Osteoblast (primary cell): ENCODE measurements around the gene CSF1R. TPM values are rescaled to one million over a fixed set of nuclear protein-coding genes. Genes with fewer than 3 reads are reported as not detected.

Source experiments
- DNase-seq: peaks from one replicate; pipeline ENCODE4 v3.0.0; 2011; ENCODE audit warnings: low spot score, mixed read lengths; ENCODE audit not compliant: insufficient read length; ENCODE audit errors: missing footprints
- H2AFZ ChIP-seq: 2 replicates; pipeline ENCODE4 v1.6.0; 2011; ENCODE audit warnings: mild to moderate bottlenecking, low read length
- H3K27ac ChIP-seq: 2 replicates; pipeline ENCODE4 v1.5.1; 2011; ENCODE audit warnings: mild to moderate bottlenecking, low read depth, low read length, moderate library complexity
- H3K27me3 ChIP-seq: 2 replicates; pipeline ENCODE4 v1.6.0; 2012; ENCODE audit warnings: mild to moderate bottlenecking, control low read depth, inconsistent platforms, low read length, moderate library complexity; ENCODE audit not compliant: insufficient read depth
- H3K36me3 ChIP-seq: 2 replicates; pipeline ENCODE4 v1.5.1; 2011; ENCODE audit warnings: mild to moderate bottlenecking, low read length, control low read depth, moderate library complexity; ENCODE audit not compliant: insufficient read depth
- H3K4me1 ChIP-seq: 2 replicates; pipeline ENCODE4 v1.5.1; 2011; ENCODE audit warnings: mild to moderate bottlenecking, low read length, control low read depth, moderate library complexity; ENCODE audit not compliant: insufficient read depth
- H3K4me2 ChIP-seq: 2 replicates; pipeline ENCODE4 v1.6.0; 2011; ENCODE audit warnings: mild to moderate bottlenecking, low read length; ENCODE audit not compliant: insufficient read depth
- H3K4me3 ChIP-seq: fragments of 200-600 bp; sonication (generic); 3 replicates; pipeline ENCODE4 v1.5.1; 2012; ENCODE audit warnings: mild to moderate bottlenecking, low read length, inconsistent platforms; ENCODE audit not compliant: insufficient read depth
- H3K79me2 ChIP-seq: 2 replicates; pipeline ENCODE4 v1.6.0; 2012; ENCODE audit warnings: mild to moderate bottlenecking, low read length, control low read depth, inconsistent platforms; ENCODE audit not compliant: insufficient read depth
- H3K9me3 ChIP-seq: 2 replicates; pipeline ENCODE4 v1.5.1; 2011; ENCODE audit warnings: low read depth, low read length, control low read depth
- H4K20me1 ChIP-seq: 2 replicates; pipeline ENCODE4 v1.6.0; 2012; ENCODE audit warnings: mild to moderate bottlenecking, low read length, control low read depth; ENCODE audit not compliant: insufficient read depth
- CTCF ChIP-seq: IDR thresholded peaks from 2 replicates; pipeline ENCODE4 v1.5.1; 2011; ENCODE audit warnings: mild to moderate bottlenecking, low read depth, low read length, moderate library complexity; ENCODE audit errors: extremely low read depth
- total RNA-seq: library from RNA; depleted of rRNA; stranded (reverse); fragments of >200 nt; gene quantifications from 2 replicates; pipeline ENCODE4 v1.2.3, GENCODE V29; 2012

CSF1R gene
- total RNA-seq, 1 donor: 0.36 TPM

- Histone ChIP-seq H3K79me2 (no peaks in the 10 kb centered on the region), H2AFZ (no peak overlapping the region), H3K4me1 (peaks cover 24% of the 10 kb centered on the region), H3K4me2 (no peak overlapping the region), H3K27me3 (no peaks in the 10 kb centered on the region), H4K20me1 (no peaks in the 10 kb centered on the region), H3K36me3 (peaks cover 6% of the 10 kb centered on the region), H3K27ac (no peak overlapping the region), H3K9me3 (no peaks in the 10 kb centered on the region), H3K4me3 (no peak overlapping the region)
- peak; percentile 42 for DNase-seq
- no peak for TF ChIP-seq CTCF
Measured at GRCh38 chr5:150108711-150109514, 22.6 kb upstream of the CSF1R start.

GRCh38 chr5:150107909-150108447 is 21.6 kb upstream of the CSF1R start:
- Histone ChIP-seq H3K4me2 (no peak overlapping the region), H3K36me3 (no peaks in the 10 kb centered on the region), H3K79me2 (no peaks in the 10 kb centered on the region), H3K27ac (no peak overlapping the region), H3K9me3 (no peaks in the 10 kb centered on the region), H3K27me3 (no peaks in the 10 kb centered on the region), H4K20me1 (no peaks in the 10 kb centered on the region), H3K4me1 (peaks cover 15% of the 10 kb centered on the region), H2AFZ (no peak overlapping the region), H3K4me3 (no peak overlapping the region)
- no peak for TF ChIP-seq CTCF
- DNase-seq: peak; percentile 56

GRCh38 chr5:150106674-150107426 is 20.5 kb upstream of the CSF1R start:
- no peaks in the 10 kb centered on the region for H3K36me3 ChIP-seq
- no peak for TF ChIP-seq CTCF
- H2AFZ ChIP-seq: no peak overlapping the region
- no peaks in the 10 kb centered on the region for H3K79me2 ChIP-seq
- H3K4me3 ChIP-seq: no peak overlapping the region
- H3K4me2 ChIP-seq: no peak overlapping the region
- no peaks in the 10 kb centered on the region for H4K20me1 ChIP-seq
- H3K9me3 ChIP-seq: no peaks in the 10 kb centered on the region
- no peak overlapping the region for H3K27ac ChIP-seq
- peak; percentile 31 for DNase-seq
- peaks cover 4% of the 10 kb centered on the region for H3K4me1 ChIP-seq
- no peaks in the 10 kb centered on the region for H3K27me3 ChIP-seq
